Raji (cell line): Measurements from ENCODE around the gene GLO1.
A peak's percentile ranks its signal among the peaks of the same experiment; 100 is the strongest.

ENCODE experiments used
- POLR2A ChIP-seq: IDR thresholded peaks from 2 replicates; pipeline ENCODE4 v1.6.1; 2011; ENCODE audit warnings: low read depth, low read length, control low read depth; ENCODE audit not compliant: insufficient read depth

The GLO1 gene

GRCh38 chr6:38702558-38703397, at the start of gene GLO1:
GLO1 (minus strand) TSS chr6:38703145; CDS start chr6:38703054, 91 bp downstream.
- peak; percentile 97 for TF ChIP-seq POLR2A

- TF ChIP-seq POLR2A: no peak
Observed at GRCh38 chr6:38750968-38751615, 48.1 kb upstream of the GLO1 start.

GRCh38 chr6:38749473-38749872, 46.5 kb upstream of the GLO1 start:
- no peak for TF ChIP-seq POLR2A

GRCh38 chr6:38739532-38739931, 36.6 kb upstream of the GLO1 start:
- TF ChIP-seq POLR2A: no peak

GRCh38 chr6:38738261-38738660, 35.3 kb upstream of the GLO1 start:
- TF ChIP-seq POLR2A: no peak

- TF ChIP-seq POLR2A: no peak
Observed at GRCh38 chr6:38736951-38737350, 34.0 kb upstream of the GLO1 start.

- TF ChIP-seq POLR2A: no peak
Observed at GRCh38 chr6:38730140-38730862, 27.4 kb upstream of the GLO1 start.

GRCh38 chr6:38728203-38728602, 25.3 kb upstream of the GLO1 start:
- no peak for TF ChIP-seq POLR2A

GRCh38 chr6:38725414-38726183, 22.7 kb upstream of the GLO1 start:
- no peak for TF ChIP-seq POLR2A

GRCh38 chr6:38724343-38724742, 21.4 kb upstream of the GLO1 start:
- TF ChIP-seq POLR2A: no peak

- TF ChIP-seq POLR2A: no peak
Observed at GRCh38 chr6:38723783-38724182, 20.8 kb upstream of the GLO1 start.

GRCh38 chr6:38722727-38723334, 19.9 kb upstream of the GLO1 start:
- TF ChIP-seq POLR2A: no peak

GRCh38 chr6:38722038-38722437, 19.1 kb upstream of the GLO1 start:
- TF ChIP-seq POLR2A: no peak

- TF ChIP-seq POLR2A: no peak
Observed at GRCh38 chr6:38720295-38720694, 17.4 kb upstream of the GLO1 start.

GRCh38 chr6:38719358-38719757, 16.4 kb upstream of the GLO1 start:
- TF ChIP-seq POLR2A: no peak
